HepG2 (cell line): ENCODE data around the gene CDRT4.

Experiments used
- CTCF ChIP-seq: sonication (generic); formaldehyde crosslinking; IDR thresholded peaks from 2 replicates; pipeline ENCODE4 v1.5.0; 2020; ENCODE audit warnings: mild to moderate bottlenecking, missing genetic modification reagents, moderate library complexity
- JUND ChIP-seq: sonication (generic); formaldehyde crosslinking; IDR thresholded peaks from 2 replicates; pipeline ENCODE4 v1.8.0; 2022; ENCODE audit warnings: mild to moderate bottlenecking, missing genetic modification reagents
- MAFK ChIP-seq, 2 experiments: IDR thresholded peaks in 1 of 2; conservative IDR thresholded peaks in 1 of 2; 2 replicates each; pipeline ENCODE4 v1.6.1; 2011; ENCODE audit warnings: improper control_type of control experiment in 2 of 2, low read length in 2 of 2
- SOX6 ChIP-seq, 2 experiments: fragments of 450-650 bp in 1 of 2; sonication (generic) in 1 of 2; formaldehyde crosslinking in 1 of 2; IDR thresholded peaks; 2 replicates each; pipeline versions ENCODE4 v1.4.0 to v1.6.1; 2017 to 2020; ENCODE audit warnings: antibody characterized with exemption in 1 of 2, mild to moderate bottlenecking in 1 of 2, missing genetic modification reagents in 1 of 2
- TRIM24 ChIP-seq: sonication (generic); formaldehyde crosslinking; IDR thresholded peaks from 2 replicates; pipeline ENCODE4 v1.8.0; 2022; ENCODE audit warnings: mild to moderate bottlenecking, missing genetic modification reagents
- ZBTB1 ChIP-seq: sonication (generic); formaldehyde crosslinking; IDR thresholded peaks from 2 replicates; pipeline ENCODE4 v1.4.0; 2020; ENCODE audit warnings: missing genetic modification reagents, borderline replicate concordance
- ZBTB21 ChIP-seq: sonication (generic); formaldehyde crosslinking; IDR thresholded peaks from 2 replicates; pipeline ENCODE4 v1.4.0; 2020; ENCODE audit warnings: missing genetic modification reagents
- ZC3H4 ChIP-seq: sonication (generic); formaldehyde crosslinking; IDR thresholded peaks from 2 replicates; pipeline ENCODE4 v1.4.0; 2020; ENCODE audit warnings: missing genetic modification reagents, borderline replicate concordance
- ZFP62 ChIP-seq: sonication (generic); formaldehyde crosslinking; IDR thresholded peaks from 2 replicates; pipeline ENCODE4 v1.4.0; 2020; ENCODE audit warnings: missing genetic modification reagents

DNA sequence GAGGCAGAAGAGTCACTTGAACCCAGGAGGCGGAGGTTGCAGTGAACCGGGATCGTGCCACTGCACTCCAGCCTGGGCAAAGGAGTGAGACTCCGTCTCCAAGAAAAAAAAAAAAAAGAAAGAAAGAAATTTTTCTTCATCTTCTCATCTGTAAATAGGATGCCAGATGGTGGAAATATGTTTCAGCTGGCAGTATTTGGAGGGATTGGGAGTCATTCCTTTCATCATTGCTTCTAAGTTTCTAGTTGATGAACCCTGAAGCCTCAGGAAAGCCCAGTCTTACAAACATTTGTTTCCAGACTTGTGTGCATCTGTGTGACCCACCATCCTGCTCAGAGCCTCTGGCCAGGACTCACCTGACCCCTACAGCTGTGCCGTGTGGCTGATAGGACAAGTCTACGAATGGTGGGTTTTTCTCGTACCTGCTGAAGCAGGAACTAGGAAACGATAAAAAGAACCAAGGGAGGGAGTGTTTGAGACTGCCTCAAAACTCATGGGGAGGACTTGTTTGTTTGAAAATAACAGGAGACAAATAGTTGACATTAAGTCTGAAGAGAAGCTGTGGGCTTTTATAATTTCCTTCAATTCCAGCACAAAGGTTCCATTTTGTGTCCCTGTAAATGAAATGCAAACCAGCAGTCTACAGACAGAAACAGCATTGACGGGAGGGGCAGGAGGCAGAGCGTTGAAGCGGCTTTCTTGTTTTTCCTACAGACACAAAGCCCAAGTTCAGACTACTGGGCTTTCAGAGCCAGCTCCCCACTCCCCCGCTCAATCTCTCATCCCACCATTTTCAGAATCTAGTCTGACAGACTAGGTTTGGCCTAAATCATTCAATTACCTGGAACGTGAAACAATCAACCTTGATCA, 24.9 kb downstream of the CDRT4 start:
- TF ChIP-seq JUND (CRISPR knock-in tag) = no peak
- TF ChIP-seq CTCF = no peak
- TF ChIP-seq ZFP62 = no peak
- TF ChIP-seq ZBTB1 (CRISPR knock-in tag) = no peak
- TF ChIP-seq SOX6 (IDR thresholded peaks at IDR 0.05) = no peak
- TF ChIP-seq SOX6 (CRISPR knock-in tag; IDR thresholded peaks at IDR 0.05) = no peak
- no peak for TF ChIP-seq MAFK (conservative IDR thresholded peaks at IDR 0.05 in 1 of 2, IDR thresholded peaks at IDR 0.05 in 1 of 2; ENCODE audit: low read length in 2 of 2)
- TF ChIP-seq TRIM24 = no peak
- TF ChIP-seq ZC3H4 (CRISPR knock-in tag) = no peak
- TF ChIP-seq ZBTB21 (CRISPR knock-in tag) = no peak
